Upper lobe of left lung (tissue), 4 donors: Measurements from ENCODE around the gene COL28A1.

Experiments used
- CTCF ChIP-seq, 6 experiments: fragments of 450-650 bp in 4 of 6; fragments of 200-600 bp in 2 of 6; sonication (generic) in 2 of 6; IDR thresholded peaks; one replicate each; pipeline ENCODE4 v1.5.1; 2016 to 2019; ENCODE audit warnings: antibody characterized with exemption in 6 of 6
- EP300 ChIP-seq, 4 donors: sonication (generic); formaldehyde crosslinking; IDR thresholded peaks; one replicate each; pipeline ENCODE4 v1.5.1; 2017; ENCODE audit warnings: antibody characterized with exemption in 4 of 4, control low read depth in 2 of 4
- POLR2A ChIP-seq, 4 donors: fragments of 450-650 bp; IDR thresholded peaks; one replicate each; pipeline ENCODE4 v1.5.1; 2016 to 2017; ENCODE audit warnings: antibody characterized with exemption in 4 of 4, mild to moderate bottlenecking in 2 of 4
- POLR2AphosphoS5 ChIP-seq, 2 donors: sonication (generic); formaldehyde crosslinking; IDR thresholded peaks; one replicate each; pipeline ENCODE4 v1.5.1; 2017; ENCODE audit warnings: antibody characterized with exemption in 2 of 2

GRCh38 chr7:7347045-7347444 lies 188.6 kb downstream of the COL28A1 start:
- TF ChIP-seq POLR2A (IDR thresholded peaks at IDR 0.05) (no peak), CTCF (IDR thresholded peaks at IDR 0.05) (no peak), POLR2AphosphoS5 (IDR thresholded peaks at IDR 0.05) (no peak), EP300 (IDR thresholded peaks at IDR 0.05) (no peak)
